Neural crest cell (in vitro differentiated cells): ENCODE measurements around the gene COL4A4. TPM values are rescaled to one million over a fixed set of nuclear protein-coding genes. Genes with fewer than 3 reads are reported as not detected.
A peak's percentile ranks its signal among the peaks of the same experiment; 100 is the strongest.
"Not testable (repeated sequence)": the region's sequence is repeated elsewhere in the genome, so short reads cannot be mapped to it uniquely, and the experiment has no call there.

Experiments used
- DNase-seq: peaks from one replicate; pipeline ENCODE4 v3.0.0; 2021; ENCODE audit warnings: low read depth, mixed read lengths, low spot score
- H3K27ac Mint-ChIP-seq: one replicate; pipeline ENCODE4 v1.8.0; 2021; ENCODE audit warnings: mild to moderate bottlenecking, mixed read lengths; ENCODE audit not compliant: unreplicated experiment
- H3K27me3 Mint-ChIP-seq: 2 replicates; pipeline ENCODE4 v1.8.0; 2021; ENCODE audit warnings: low read depth, mild to moderate bottlenecking, mixed read lengths
- H3K36me3 Mint-ChIP-seq: 2 replicates; pipeline ENCODE4 v1.8.0; 2021; ENCODE audit warnings: low read depth, mild to moderate bottlenecking, mixed read lengths
- H3K4me1 Mint-ChIP-seq: 2 replicates; pipeline ENCODE4 v1.8.0; 2021; ENCODE audit warnings: mixed read lengths
- H3K4me3 Mint-ChIP-seq: one replicate; pipeline ENCODE4 v1.8.0; 2021; ENCODE audit warnings: mild to moderate bottlenecking, mixed read lengths
- H3K9me3 Mint-ChIP-seq: 2 replicates; pipeline ENCODE4 v1.8.0; 2021; ENCODE audit warnings: mixed read lengths
- total RNA-seq: library from RNA; stranded (reverse); gene quantifications from 2 replicates; pipeline ENCODE4 v1.2.1, GENCODE V29; 2021
- TF ChIP-seq, protein P1 (sequence below): fragments of 200-600 bp; sonication (generic); conservative IDR thresholded peaks from 2 replicates; pipeline ENCODE4 v1.5.0; 2021; ENCODE audit warnings: antibody characterized with exemption, mild to moderate bottlenecking

The COL4A4 gene
- total RNA-seq, 1 donor from 2014 or later: 0.19 TPM

DNA sequence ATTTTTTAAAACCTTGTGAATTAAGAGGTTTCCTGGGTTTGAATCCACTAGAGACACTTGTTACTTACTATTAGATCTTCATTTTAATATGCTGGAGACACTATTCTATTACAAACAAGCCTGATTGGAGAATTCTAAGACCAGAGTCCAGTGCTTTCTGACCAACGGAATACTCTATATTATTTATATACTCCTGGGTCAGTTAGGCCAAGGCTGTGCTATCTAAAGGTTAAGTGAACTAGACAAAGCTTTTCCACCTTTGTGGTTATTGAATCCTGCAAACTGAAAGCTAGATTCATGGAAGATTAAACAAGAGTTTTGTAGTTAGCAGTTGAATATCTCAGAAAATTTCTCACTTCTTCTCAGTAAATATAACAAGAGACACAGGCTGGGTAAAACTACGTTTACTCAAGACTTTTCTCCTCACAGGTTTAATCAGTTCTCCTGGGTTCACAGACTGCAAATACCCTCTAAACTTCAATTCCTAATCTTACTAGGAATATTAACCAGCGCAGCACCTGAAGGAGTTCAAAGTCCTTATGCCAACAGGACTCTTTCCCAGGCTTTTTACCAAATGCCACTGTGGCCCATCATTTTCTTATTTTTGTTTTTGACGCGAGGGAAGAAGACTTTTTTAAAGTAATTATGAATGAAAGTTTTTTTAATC lies 66.4 kb downstream of the COL4A4 start:
- Mint-ChIP-seq H3K4me1 (no peaks in the 10 kb centered on the region), H3K27ac (no peak overlapping the region), H3K4me3 (no peak overlapping the region), H3K9me3 (no peaks in the 10 kb centered on the region), H3K36me3 (no peaks in the 10 kb centered on the region), H3K27me3 (no peaks in the 10 kb centered on the region)
- DNase-seq: no peak
- TF ChIP-seq, protein P1, sequence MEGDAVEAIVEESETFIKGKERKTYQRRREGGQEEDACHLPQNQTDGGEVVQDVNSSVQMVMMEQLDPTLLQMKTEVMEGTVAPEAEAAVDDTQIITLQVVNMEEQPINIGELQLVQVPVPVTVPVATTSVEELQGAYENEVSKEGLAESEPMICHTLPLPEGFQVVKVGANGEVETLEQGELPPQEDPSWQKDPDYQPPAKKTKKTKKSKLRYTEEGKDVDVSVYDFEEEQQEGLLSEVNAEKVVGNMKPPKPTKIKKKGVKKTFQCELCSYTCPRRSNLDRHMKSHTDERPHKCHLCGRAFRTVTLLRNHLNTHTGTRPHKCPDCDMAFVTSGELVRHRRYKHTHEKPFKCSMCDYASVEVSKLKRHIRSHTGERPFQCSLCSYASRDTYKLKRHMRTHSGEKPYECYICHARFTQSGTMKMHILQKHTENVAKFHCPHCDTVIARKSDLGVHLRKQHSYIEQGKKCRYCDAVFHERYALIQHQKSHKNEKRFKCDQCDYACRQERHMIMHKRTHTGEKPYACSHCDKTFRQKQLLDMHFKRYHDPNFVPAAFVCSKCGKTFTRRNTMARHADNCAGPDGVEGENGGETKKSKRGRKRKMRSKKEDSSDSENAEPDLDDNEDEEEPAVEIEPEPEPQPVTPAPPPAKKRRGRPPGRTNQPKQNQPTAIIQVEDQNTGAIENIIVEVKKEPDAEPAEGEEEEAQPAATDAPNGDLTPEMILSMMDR: no peak

- no peaks in the 10 kb centered on the region for H3K27me3 Mint-ChIP-seq
- TF ChIP-seq, protein P1: no peak
- H3K4me3 Mint-ChIP-seq: no peak overlapping the region
- H3K36me3 Mint-ChIP-seq: no peaks in the 10 kb centered on the region
- H3K9me3 Mint-ChIP-seq: no peaks in the 10 kb centered on the region
- DNase-seq: no peak
- no peaks in the 10 kb centered on the region for H3K4me1 Mint-ChIP-seq
- no peak overlapping the region for H3K27ac Mint-ChIP-seq
Observed at GRCh38 chr2:227095346-227095745, 68.7 kb downstream of the COL4A4 start.

DNA sequence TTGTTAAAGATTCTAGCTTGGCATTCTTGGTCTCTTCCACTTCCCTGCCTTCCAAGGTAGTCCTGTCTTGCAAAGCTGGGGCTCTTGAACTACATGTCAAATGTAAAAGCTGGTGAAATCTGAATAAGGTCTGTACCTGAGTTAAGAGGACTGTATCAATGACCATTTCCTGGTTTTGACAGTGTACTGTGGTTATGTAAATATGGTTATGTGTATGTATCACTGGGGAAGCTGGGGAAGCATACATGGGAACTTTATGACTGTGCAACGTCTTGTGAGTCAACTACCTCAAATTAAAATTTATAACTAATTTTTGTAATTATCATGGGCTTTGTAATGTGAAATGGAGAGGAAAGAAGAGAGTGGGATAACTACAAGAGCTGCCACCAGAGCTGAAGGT lies 81.7 kb downstream of the COL4A4 start:
- Mint-ChIP-seq H3K4me1 (no peaks in the 10 kb centered on the region), H3K27ac (no peak overlapping the region), H3K36me3 (no peaks in the 10 kb centered on the region), H3K4me3 (no peak overlapping the region), H3K27me3 (peaks cover 7% of the 10 kb centered on the region), H3K9me3 (peaks cover 2% of the 10 kb centered on the region)
- TF ChIP-seq, protein P1: no peak
- DNase-seq: no peak

GRCh38 chr2:227079726-227080125 lies 84.3 kb downstream of the COL4A4 start:
- H3K36me3 Mint-ChIP-seq: no peaks in the 10 kb centered on the region
- TF ChIP-seq, protein P1: no peak
- DNase-seq: no peak
- no peak overlapping the region for H3K4me3 Mint-ChIP-seq
- no peaks in the 10 kb centered on the region for H3K4me1 Mint-ChIP-seq
- H3K27me3 Mint-ChIP-seq: peaks cover 7% of the 10 kb centered on the region
- H3K9me3 Mint-ChIP-seq: peaks cover 9% of the 10 kb centered on the region
- H3K27ac Mint-ChIP-seq: no peak overlapping the region

DNA sequence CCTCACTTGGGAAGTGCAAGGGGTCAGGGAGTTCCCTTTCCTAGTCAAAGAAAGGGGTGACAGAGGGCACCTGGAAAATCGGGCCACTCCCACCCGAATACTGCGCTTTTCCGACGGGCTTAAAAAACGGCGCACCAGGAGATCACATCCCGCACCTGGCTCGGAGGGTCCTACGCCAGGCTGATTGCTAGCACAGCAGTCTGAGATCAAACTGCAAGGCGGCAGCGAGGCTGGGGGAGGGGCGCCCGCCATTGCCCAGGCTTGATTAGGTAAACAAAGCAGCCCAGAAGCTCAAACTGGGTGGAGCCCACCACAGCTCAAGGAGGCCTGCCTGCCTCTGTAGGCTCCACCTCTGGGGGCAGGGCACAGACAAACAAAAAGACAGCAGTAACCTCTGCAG lies 98.9 kb downstream of the COL4A4 start:
- DNase-seq: peak; percentile 4
- H3K27me3 Mint-ChIP-seq, H3K9me3 Mint-ChIP-seq, H3K4me1 Mint-ChIP-seq, H3K36me3 Mint-ChIP-seq: not testable (repeated sequence)
- H3K27ac Mint-ChIP-seq: peak overlapping the region; percentile 81
- peak overlapping the region; percentile 84 for H3K4me3 Mint-ChIP-seq

GRCh38 chr2:227058888-227059399 lies 105.1 kb downstream of the COL4A4 start:
- no peaks in the 10 kb centered on the region for H3K4me1 Mint-ChIP-seq
- no peaks in the 10 kb centered on the region for H3K9me3 Mint-ChIP-seq
- H3K27ac Mint-ChIP-seq: no peak overlapping the region
- TF ChIP-seq, protein P1: no peak
- H3K4me3 Mint-ChIP-seq: no peak overlapping the region
- H3K36me3 Mint-ChIP-seq: no peaks in the 10 kb centered on the region
- DNase-seq: no peak
- H3K27me3 Mint-ChIP-seq: no peaks in the 10 kb centered on the region
